K562 (cell line): ENCODE results near the gene KCNN3. TPM values are rescaled to one million over a fixed set of nuclear protein-coding genes. Genes with fewer than 3 reads are reported as not detected.

Experiments
- ATAC-seq: fragments of 200-7000 bp; cut with Tn5 transposase; 3 replicates; pipeline ENCODE4 v1.9.1; 2020; ENCODE audit warnings: moderate library complexity
- BruUV-seq: library from RNA; stranded (reverse); fragments of 400-500 nt; replicated peaks from 2 replicates; lab custom pipeline; 2021; lab: Mats Ljungman, UMichigan
- CTCF ChIA-PET: fragments of 300-600 bp; formaldehyde crosslinking; extraction: SDS; loops from one replicate; lab custom pipeline; 2021; ENCODE audit warnings: low intra/inter-chr PET ratio; lab: Yijun Ruan, JAX
- POLR2A ChIA-PET: fragments of 300-600, 350-650 bp; sonication (Branson Sonifier 250); formaldehyde crosslinking; extraction: SDS; loops from one replicate; lab custom pipeline; 2021; ENCODE audit warnings: antibody characterized with exemption, inconsistent platforms; lab: Yijun Ruan, JAX
- DNase-seq, 4 experiments: peaks; one replicate each; pipeline versions ENCODE4 v3.0.0 to v3.0.0-alpha.2; 2011 to 2018; ENCODE audit warnings: low spot score in 3 of 4, mixed read lengths in 3 of 4; ENCODE audit errors: extremely low read depth in 1 of 4
- FAIRE-seq: peaks from 2 replicates; lab custom pipeline; 2011; peaks lifted over from hg19 to GRCh38; lab: Jason Lieb, UNC
- H2AFZ ChIP-seq: 2 replicates; pipeline ENCODE4 v1.6.0; 2011; ENCODE audit warnings: low read depth, low read length, control low read depth, inconsistent platforms
- H3K27ac ChIP-seq: fragments of 200-600 bp; 3 replicates; pipeline ENCODE4 v1.8.0; 2011; ENCODE audit warnings: low read depth, mild to moderate bottlenecking, control low read depth, inconsistent platforms, low read length, moderate library complexity, mixed read lengths; ENCODE audit errors: extremely low read depth
- H3K27me3 ChIP-seq, 2 experiments: fragments of 300-600 bp in 1 of 2; 2 replicates in 1 of 2; 3 replicates in 1 of 2; pipeline versions ENCODE4 v1.6.0 to v1.8.0; 2011; ENCODE audit warnings: inconsistent platforms in 2 of 2, low read length in 2 of 2, mild to moderate bottlenecking in 1 of 2, mixed read lengths in 1 of 2, moderate library complexity in 1 of 2; ENCODE audit not compliant: control insufficient read depth in 2 of 2, insufficient read depth in 2 of 2
- H3K36me3 ChIP-seq: fragments of 300-600 bp; 3 replicates; pipeline ENCODE4 v1.8.0; 2011; ENCODE audit warnings: mild to moderate bottlenecking, low read length, inconsistent platforms; ENCODE audit not compliant: control insufficient read depth, insufficient read depth
- H3K4me1 ChIP-seq, 2 experiments: fragments of 200-600 bp in 1 of 2; replicated peaks in 1 of 2; 2 replicates in 1 of 2; 3 replicates in 1 of 2; pipeline versions ENCODE4 v1.5.1 to v1.8.0; 2011; ENCODE audit warnings: inconsistent platforms in 2 of 2, low read length in 2 of 2, mild to moderate bottlenecking in 1 of 2, mixed read lengths in 1 of 2, moderate library complexity in 1 of 2; ENCODE audit not compliant: control insufficient read depth in 2 of 2, insufficient read depth in 2 of 2
- H3K4me2 ChIP-seq: 2 replicates; pipeline ENCODE4 v1.6.1; 2011; ENCODE audit warnings: low read length, control low read depth, inconsistent platforms, mixed read lengths; ENCODE audit not compliant: insufficient read depth
- H3K4me3 ChIP-seq: fragments of 200-600 bp; sonication (generic), shearing (Covaris generic); 2 replicates; pipeline ENCODE4 v1.5.1; 2016; ENCODE audit warnings: control low read depth, inconsistent platforms
- H3K79me2 ChIP-seq: fragments of 200-600 bp; 3 replicates; pipeline ENCODE4 v1.8.0; 2011; ENCODE audit warnings: low read length, inconsistent platforms; ENCODE audit not compliant: control insufficient read depth, insufficient read depth
- H3K9ac ChIP-seq, 2 experiments: 2 replicates each; pipeline versions ENCODE4 v1.6.0 to v1.6.1; 2011; ENCODE audit warnings: low read depth in 2 of 2, low read length in 2 of 2, control low read depth in 1 of 2, inconsistent platforms in 1 of 2, mild to moderate bottlenecking in 1 of 2, mixed read lengths in 1 of 2; ENCODE audit not compliant: insufficient read depth in 1 of 2
- H3K9me1 ChIP-seq: one replicate; pipeline ENCODE4 v1.6.0; 2011; ENCODE audit warnings: inconsistent platforms, mild to moderate bottlenecking, low read length, moderate library complexity; ENCODE audit not compliant: control insufficient read depth, insufficient read depth
- H3K9me3 ChIP-seq: replicated peaks from 2 replicates; pipeline ENCODE4 v1.5.1; 2011; ENCODE audit warnings: low read depth, low read length, inconsistent platforms; ENCODE audit not compliant: control insufficient read depth, insufficient read depth
- H4K20me1 ChIP-seq: replicated peaks from 2 replicates; pipeline ENCODE4 v1.6.1; 2011; ENCODE audit warnings: low read length, inconsistent platforms, mixed read lengths; ENCODE audit not compliant: control insufficient read depth, insufficient read depth
- ATF3 ChIP-seq, 2 experiments: fragments of 450-650 bp in 1 of 2; sonication (generic) in 1 of 2; formaldehyde crosslinking in 1 of 2; IDR thresholded peaks in 1 of 2; conservative IDR thresholded peaks in 1 of 2; 2 replicates each; pipeline versions ENCODE4 v1.6.1 to v1.8.1; 2016 to 2023; ENCODE audit warnings: mild to moderate bottlenecking in 2 of 2, moderate library complexity in 2 of 2, inconsistent platforms in 1 of 2, missing genetic modification reagents in 1 of 2
- CCNT2 ChIP-seq: IDR thresholded peaks from 2 replicates; pipeline ENCODE4 v1.6.1; 2011; ENCODE audit warnings: borderline replicate concordance, low read depth, mild to moderate bottlenecking, moderate library complexity, mixed read lengths, low read length; ENCODE audit not compliant: insufficient read length; ENCODE audit errors: extremely low read depth
- CHAMP1 ChIP-seq: fragments of 450-650 bp; IDR thresholded peaks from 2 replicates; pipeline ENCODE4 v1.6.1; 2016; ENCODE audit warnings: mild to moderate bottlenecking
- ETS1 ChIP-seq: conservative IDR thresholded peaks from 2 replicates; pipeline ENCODE4 v1.6.1; 2011; ENCODE audit warnings: low read depth, mild to moderate bottlenecking, low read length; ENCODE audit not compliant: control insufficient read depth
- FIP1L1 ChIP-seq: fragments of 200-400 bp; formaldehyde crosslinking; IDR thresholded peaks from 2 replicates; pipeline ENCODE4 v1.6.1; 2018; ENCODE audit warnings: mild to moderate bottlenecking, low read depth, low read length; ENCODE audit not compliant: poor library complexity, severe bottlenecking
- HIVEP1 ChIP-seq: fragments of 250-450 bp; sonication (Bioruptor Pico); IDR thresholded peaks from 2 replicates; pipeline ENCODE4 v1.4.0; 2020; ENCODE audit warnings: mild to moderate bottlenecking
- RERE ChIP-seq: sonication (generic); formaldehyde crosslinking; IDR thresholded peaks from 2 replicates; pipeline ENCODE4 v1.8.0; 2023; ENCODE audit warnings: missing genetic modification reagents, mild to moderate bottlenecking, borderline replicate concordance
- RFX5 ChIP-seq: IDR thresholded peaks from 2 replicates; pipeline ENCODE4 v1.6.1; 2011; ENCODE audit warnings: low read depth, mild to moderate bottlenecking, improper control_type of control experiment, low read length
- ZNF124 ChIP-seq: sonication (generic); formaldehyde crosslinking; IDR thresholded peaks from 2 replicates; pipeline ENCODE4 v1.8.1; 2022; ENCODE audit warnings: missing genetic modification reagents
- WGBS: fragments of 100-300 bp; shearing (Covaris generic); methylation state at CpG from one replicate; pipeline ENCODE4 v1.1.6; 2016; ENCODE audit warnings: low coverage, mixed read lengths; ENCODE audit not compliant: insufficient coverage; ENCODE audit errors: missing lambda C conversion rate; 5-methylcytosine and 5-hydroxymethylcytosine counted together
- in situ Hi-C: fragments of 300-500 bp; cut with MboI; formaldehyde crosslinking; loops from 4 replicates; pipeline ENCODE4 v1.15.0; 2018; ENCODE audit warnings: inconsistent platforms, mixed read lengths
- intact Hi-C: fragments of 100-400 bp; cut with micrococcal nuclease; formaldehyde crosslinking; loops from 2 replicates; pipeline ENCODE4 v1.14.2; 2022
- polyA plus RNA-seq, 8 experiments: library from polyadenylated mRNA; depleted of rRNA in 4 of 8; stranded (reverse) in 5 of 8; unstranded in 3 of 8; fragments of >200 nt; fragmentation: Nextera tagmentation in 2 of 8; fragmentation: Illumina TruSeq in 1 of 8; extraction: Ambion mirVana in 2 of 8; extraction: Trizol in 1 of 8; gene quantifications; 2 replicates each; pipeline versions ENCODE4 v1.2.1 to v1.2.3, GENCODE V29; 2011 to 2014; ENCODE audit warnings: inconsistent platforms in 1 of 8, missing spikeins in 1 of 8
- total RNA-seq, 7 experiments: library from RNA; depleted of rRNA in 6 of 7; stranded (reverse); fragments of >200 nt in 6 of 7; fragmentation: Illumina TruSeq in 2 of 7; extraction: Trizol in 2 of 7; gene quantifications; 2 replicates each; pipeline versions ENCODE4 v1.2.1 to v1.2.3, GENCODE V29; 2011 to 2021; ENCODE audit warnings: low replicate concordance in 1 of 7

KCNN3 gene
- total and polyA plus RNA-seq, 9 of the 15 experiments (the other 6 are each of a cell fraction or from before 2014, with no cell fraction given), result 0.02 to 0.03 TPM; not detected in 7

GRCh38 chr1:154874465-154874864 lies 4.4 kb upstream of the KCNN3 start:
- Histone ChIP-seq H3K4me2 (no peak overlapping the region), H3K36me3 (no peaks in the 10 kb centered on the region), H2AFZ (no peak overlapping the region), H3K4me1 (peaks cover 5 to 23% of the 10 kb centered on the region in 2 experiments; a peak in 3 of 5 replicates), H3K9me3 (no peaks in the 10 kb centered on the region), H4K20me1 (0 out of 2 replicates have a peak, but pooled peaks cover 2% of the 10 kb centered on the region), H3K9ac (no peak overlapping the region), H3K27me3 (peaks cover 0 to 19% of the 10 kb centered on the region in 2 experiments; a peak in 2 of 5 replicates), H3K79me2 (no peaks in the 10 kb centered on the region), H3K27ac (no peak overlapping the region), H3K4me3 (no peak overlapping the region), H3K9me1 (no peaks in the 10 kb centered on the region)
- no peak for FAIRE-seq
- no peak for DNase-seq
- ATAC-seq, result no peak
- 9% methylated on average over 5 of the region's 5 CpGs for WGBS
- TF ChIP-seq FIP1L1 (no peak), ATF3 (IDR thresholded peaks at IDR 0.05) (peak; percentile 18; the same call in 1 of the 2 replicates), ATF3 (CRISPR knock-in tag; conservative IDR thresholded peaks at IDR 0.05) (no peak), HIVEP1 (CRISPR knock-in tag) (no peak), ETS1 (no peak), RFX5 (no peak), CCNT2 (no peak), ZNF124 (CRISPR knock-in tag) (no peak), CHAMP1 (no peak), RERE (CRISPR knock-in tag) (no peak)
- in situ Hi-C loops, result no loop called here
- ChIA-PET CTCF (no interaction called here), POLR2A (interaction anchor here (0.8 kb wide), 1 partner anchor 147 kb away, joined by 3 read pairs; no protein-coding TSS in a partner anchor)
- BruUV-seq, result no TSS peak
- intact Hi-C loops, result no loop called here
